Measurements from ENCODE around the gene DAW1. TPM values are rescaled to one million over a fixed set of nuclear protein-coding genes. Genes with fewer than 3 reads are reported as not detected.

The DAW1 gene
- polyA plus RNA-seq, 1 of the 3 experiments (the other 2 are of a cell fraction), result 1.2 TPM

- TF ChIP-seq RAD21 (IDR thresholded peaks at IDR 0.05; ENCODE audit: low read length) (no peak), POLR2AphosphoS5 (IDR thresholded peaks at IDR 0.05; ENCODE audit: low read depth, low read length) (no peak), EP300 (IDR thresholded peaks at IDR 0.05; ENCODE audit: borderline replicate concordance in 1 of 2, low read depth in 1 of 2, low read length in 1 of 2) (no peak), REST (IDR thresholded peaks at IDR 0.05; ENCODE audit: low read depth, low read length) (no peak), JUND (IDR thresholded peaks at IDR 0.05) (no peak), MEF2A (IDR thresholded peaks at IDR 0.05; ENCODE audit: borderline replicate concordance, low read depth) (no peak), CHD2 (IDR thresholded peaks at IDR 0.05; ENCODE audit: low read length, partially characterized antibody) (no peak), YY1 (IDR thresholded peaks at IDR 0.05; ENCODE audit: low read depth) (no peak), EZH2phosphoT487 (IDR thresholded peaks at IDR 0.05; ENCODE audit: borderline replicate concordance, low read depth) (no peak), SIN3A (IDR thresholded peaks at IDR 0.05; ENCODE audit: borderline replicate concordance, low read depth, low read length) (no peak), TAF1 (IDR thresholded peaks at IDR 0.05; ENCODE audit: borderline replicate concordance, low read depth, low read length) (no peak), RCOR1 (IDR thresholded peaks at IDR 0.05; ENCODE audit: low read length) (no peak), TCF12 (IDR thresholded peaks at IDR 0.05) (no peak), USF1 (IDR thresholded peaks at IDR 0.05; ENCODE audit: borderline replicate concordance, low read depth) (no peak), SMC3 (IDR thresholded peaks at IDR 0.05; ENCODE audit: low read depth, low read length) (no peak), RXRA (IDR thresholded peaks at IDR 0.05; ENCODE audit: borderline replicate concordance, low read depth) (no peak)
- TF ChIP-seq, protein P1, sequence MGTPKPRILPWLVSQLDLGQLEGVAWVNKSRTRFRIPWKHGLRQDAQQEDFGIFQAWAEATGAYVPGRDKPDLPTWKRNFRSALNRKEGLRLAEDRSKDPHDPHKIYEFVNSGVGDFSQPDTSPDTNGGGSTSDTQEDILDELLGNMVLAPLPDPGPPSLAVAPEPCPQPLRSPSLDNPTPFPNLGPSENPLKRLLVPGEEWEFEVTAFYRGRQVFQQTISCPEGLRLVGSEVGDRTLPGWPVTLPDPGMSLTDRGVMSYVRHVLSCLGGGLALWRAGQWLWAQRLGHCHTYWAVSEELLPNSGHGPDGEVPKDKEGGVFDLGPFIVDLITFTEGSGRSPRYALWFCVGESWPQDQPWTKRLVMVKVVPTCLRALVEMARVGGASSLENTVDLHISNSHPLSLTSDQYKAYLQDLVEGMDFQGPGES (IDR thresholded peaks at IDR 0.05; ENCODE audit: low read depth, low read length), result no peak
- TF ChIP-seq, protein P2, sequence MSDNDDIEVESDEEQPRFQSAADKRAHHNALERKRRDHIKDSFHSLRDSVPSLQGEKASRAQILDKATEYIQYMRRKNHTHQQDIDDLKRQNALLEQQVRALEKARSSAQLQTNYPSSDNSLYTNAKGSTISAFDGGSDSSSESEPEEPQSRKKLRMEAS (IDR thresholded peaks at IDR 0.05; ENCODE audit: low read depth), result no peak
Observed at GRCh38 chr2:227877421-227878310, 6.2 kb downstream of the DAW1 start.

More at GRCh38 chr2:227877421-227878310, 6.2 kb downstream of the DAW1 start:
- 0 out of 2 replicates have a peak overlapping the region, but pooled peaks have one; percentile 29 for H3K4me2 ChIP-seq
- H3K9ac ChIP-seq, result 0 out of 2 replicates have a peak overlapping the region, but pooled peaks have one; percentile 24
- H3K36me3 ChIP-seq (replicated peaks in 1 of 2; ENCODE audit: control insufficient read depth in 1 of 2, insufficient read depth in 2 of 2, low read length in 1 of 2), result no peaks in the 10 kb centered on the region
- no peaks in the 10 kb centered on the region for H3K79me2 ChIP-seq (ENCODE audit: insufficient read depth)
- ChIA-PET POLR2A (no interaction called here), CTCF (interaction anchor here (4.5 to 6.0 kb wide), 2 partner anchors 13 to 16 kb away, joined by 21 to 26 read pairs; no protein-coding TSS in a partner anchor)
- no peaks in the 10 kb centered on the region for H3K27me3 ChIP-seq (ENCODE audit: insufficient read depth)
- no peak overlapping the region for H2AFZ ChIP-seq (ENCODE audit: low read depth)
- H4K20me1 ChIP-seq (ENCODE audit: insufficient read depth), result no peaks in the 10 kb centered on the region
- 36% methylated on average over 7 of the region's 9 CpGs for WGBS (ENCODE audit: low lambda C conversion rate)
- H3K9me2 ChIP-seq, result no peaks in the 10 kb centered on the region
- H3K9me3 ChIP-seq, result no peaks in the 10 kb centered on the region
- H3F3A ChIP-seq (replicated peaks; ENCODE audit: insufficient read depth), result peaks cover 24% of the 10 kb centered on the region
- H3K4me3 ChIP-seq (ENCODE audit: low read depth in 2 of 2, low read length in 1 of 2), result no peak overlapping the region
- no peak for DNase-seq
- H3K4me1 ChIP-seq (ENCODE audit: control insufficient read depth in 1 of 2, insufficient read depth in 2 of 2, low read depth in 1 of 2, low read length in 1 of 2), result peaks cover 0 to 32% of the 10 kb centered on the region in 2 experiments; a peak in 2 of 4 replicates
- peak overlapping the region in 1 of 2 experiments; percentile 61; a peak in 2 of 4 replicates for H3K27ac ChIP-seq (ENCODE audit: low read depth in 2 of 2, low read length in 1 of 2)

Measured in SK-N-SH (cell line).